ENCODE results near the gene EHF.

DNA sequence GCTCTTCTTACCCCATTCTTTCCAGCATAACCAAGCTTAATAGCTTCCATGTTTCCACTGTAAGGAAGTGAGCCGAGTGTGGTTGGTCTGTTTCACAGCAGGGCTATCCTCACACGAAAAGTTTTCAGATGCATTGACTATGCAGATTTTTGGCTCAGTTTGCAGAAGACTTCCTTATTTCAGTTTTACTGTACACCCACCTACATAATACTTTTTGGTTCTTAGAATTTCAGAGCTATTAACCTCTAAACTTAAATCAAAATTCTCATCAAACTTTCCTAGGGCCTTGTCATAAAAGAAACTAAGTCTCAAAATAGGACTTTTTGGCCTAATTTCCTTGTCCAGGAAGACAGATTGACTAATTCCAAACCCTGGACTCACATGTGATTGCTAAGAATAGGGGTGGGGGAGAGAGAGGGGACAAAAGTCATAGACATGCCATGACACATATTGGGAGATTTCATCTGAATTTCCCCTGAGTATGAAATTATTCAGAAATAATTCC, 7.3 kb upstream of the EHF start:
- TF ChIP-seq EZH2 (IDR thresholded peaks at IDR 0.05; ENCODE audit: low read length, unreplicated experiment) = no peak
- TF ChIP-seq, protein P1, sequence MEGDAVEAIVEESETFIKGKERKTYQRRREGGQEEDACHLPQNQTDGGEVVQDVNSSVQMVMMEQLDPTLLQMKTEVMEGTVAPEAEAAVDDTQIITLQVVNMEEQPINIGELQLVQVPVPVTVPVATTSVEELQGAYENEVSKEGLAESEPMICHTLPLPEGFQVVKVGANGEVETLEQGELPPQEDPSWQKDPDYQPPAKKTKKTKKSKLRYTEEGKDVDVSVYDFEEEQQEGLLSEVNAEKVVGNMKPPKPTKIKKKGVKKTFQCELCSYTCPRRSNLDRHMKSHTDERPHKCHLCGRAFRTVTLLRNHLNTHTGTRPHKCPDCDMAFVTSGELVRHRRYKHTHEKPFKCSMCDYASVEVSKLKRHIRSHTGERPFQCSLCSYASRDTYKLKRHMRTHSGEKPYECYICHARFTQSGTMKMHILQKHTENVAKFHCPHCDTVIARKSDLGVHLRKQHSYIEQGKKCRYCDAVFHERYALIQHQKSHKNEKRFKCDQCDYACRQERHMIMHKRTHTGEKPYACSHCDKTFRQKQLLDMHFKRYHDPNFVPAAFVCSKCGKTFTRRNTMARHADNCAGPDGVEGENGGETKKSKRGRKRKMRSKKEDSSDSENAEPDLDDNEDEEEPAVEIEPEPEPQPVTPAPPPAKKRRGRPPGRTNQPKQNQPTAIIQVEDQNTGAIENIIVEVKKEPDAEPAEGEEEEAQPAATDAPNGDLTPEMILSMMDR (conservative IDR thresholded peaks at IDR 0.05; ENCODE audit: low read depth, low read length) = no peak
